HT1080 (cell line): ENCODE results near the gene CTPS1. TPM values are rescaled to one million over a fixed set of nuclear protein-coding genes. Genes with fewer than 3 reads are reported as not detected.
A peak's percentile ranks its signal among the peaks of the same experiment; 100 is the strongest.

Experiments
- DNase-seq: peaks from one replicate; pipeline ENCODE4 v3.0.0-alpha.2; 2015; ENCODE audit warnings: low read depth
- total RNA-seq: library from RNA; depleted of rRNA; stranded (reverse); fragments of >200 nt; shearing (Covaris generic); gene quantifications from 2 replicates; pipeline ENCODE4 v1.2.3, GENCODE V29; 2014

Gene CTPS1
- total RNA-seq, 1 experiment from 2014 or later = 71.4 TPM

DNA sequence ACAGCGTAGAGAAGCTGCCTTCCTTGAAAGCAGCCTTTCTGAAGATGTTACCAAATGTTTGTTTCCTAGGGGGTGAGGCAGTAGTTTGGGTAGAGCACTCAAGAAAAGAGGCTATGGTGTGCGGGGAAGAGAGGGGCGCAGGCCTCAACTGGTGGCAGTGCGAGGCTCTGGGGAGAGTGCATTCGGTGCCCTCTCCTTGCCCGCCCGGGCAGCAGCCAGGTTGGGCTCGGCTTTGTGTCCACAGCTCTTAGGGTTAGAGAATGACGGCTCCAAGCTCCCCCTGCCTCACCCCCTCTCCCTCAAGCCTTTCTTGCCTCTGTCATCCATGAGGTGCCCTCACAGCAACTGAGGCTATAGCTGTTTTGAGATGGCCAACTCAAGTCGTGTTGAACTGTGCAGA lies 42.9 kb downstream of the CTPS1 start:
- DNase-seq = no peak

DNA sequence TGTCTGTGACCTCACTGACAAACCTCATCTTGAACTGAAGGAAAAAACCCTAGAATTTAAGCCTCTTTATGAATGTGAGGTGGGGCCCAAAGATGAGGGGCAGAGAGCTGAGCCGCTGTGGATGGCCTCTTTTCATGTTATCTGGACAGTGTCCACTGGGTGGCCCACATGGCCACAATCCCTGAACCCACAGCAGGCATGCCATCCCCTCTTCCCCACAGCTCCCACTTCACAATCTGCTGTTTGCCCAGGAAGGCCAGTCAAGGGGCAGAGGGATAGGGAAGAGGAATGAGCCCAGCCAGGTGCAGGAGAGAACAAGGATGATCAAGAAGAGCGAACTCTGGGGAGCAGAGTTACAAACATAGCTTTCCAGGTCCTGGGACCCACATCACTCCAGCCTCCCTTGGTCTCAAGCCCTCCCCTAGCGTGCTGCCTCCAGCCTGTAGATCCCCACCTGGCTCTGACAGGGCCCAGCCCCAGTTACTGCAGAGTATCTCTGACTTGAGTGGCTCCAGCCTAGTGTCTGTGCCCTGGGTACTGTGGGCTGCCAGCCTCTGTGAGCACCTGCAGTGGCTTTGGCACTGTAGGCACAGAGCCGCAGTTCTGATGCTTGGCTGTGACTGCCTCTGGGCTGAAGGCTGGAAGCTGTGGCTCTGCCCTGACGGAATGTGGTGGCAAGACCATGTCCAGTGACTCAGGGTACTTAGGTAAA lies 43.9 kb downstream of the CTPS1 start:
- peak; percentile 45 for DNase-seq

DNA sequence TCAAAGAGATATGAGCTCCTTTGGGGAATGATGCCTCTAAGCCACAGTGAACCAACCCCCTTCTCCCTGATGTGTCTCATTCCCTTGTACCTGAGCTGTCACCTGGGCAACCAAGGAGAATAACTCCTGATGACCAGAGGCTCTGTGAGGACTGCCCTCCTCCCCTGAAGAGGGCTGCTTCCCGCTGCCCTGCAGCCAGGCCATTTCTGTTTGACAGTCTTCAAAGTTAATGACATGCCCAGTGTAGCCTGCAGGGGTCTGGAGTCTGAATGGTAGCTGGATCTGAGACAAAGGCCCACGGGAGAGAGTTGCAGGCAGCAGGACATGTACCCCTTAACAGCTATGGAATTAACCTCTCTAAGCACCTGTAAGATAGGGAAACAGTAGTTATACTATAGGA lies 45.5 kb downstream of the CTPS1 start:
- no peak for DNase-seq

DNA sequence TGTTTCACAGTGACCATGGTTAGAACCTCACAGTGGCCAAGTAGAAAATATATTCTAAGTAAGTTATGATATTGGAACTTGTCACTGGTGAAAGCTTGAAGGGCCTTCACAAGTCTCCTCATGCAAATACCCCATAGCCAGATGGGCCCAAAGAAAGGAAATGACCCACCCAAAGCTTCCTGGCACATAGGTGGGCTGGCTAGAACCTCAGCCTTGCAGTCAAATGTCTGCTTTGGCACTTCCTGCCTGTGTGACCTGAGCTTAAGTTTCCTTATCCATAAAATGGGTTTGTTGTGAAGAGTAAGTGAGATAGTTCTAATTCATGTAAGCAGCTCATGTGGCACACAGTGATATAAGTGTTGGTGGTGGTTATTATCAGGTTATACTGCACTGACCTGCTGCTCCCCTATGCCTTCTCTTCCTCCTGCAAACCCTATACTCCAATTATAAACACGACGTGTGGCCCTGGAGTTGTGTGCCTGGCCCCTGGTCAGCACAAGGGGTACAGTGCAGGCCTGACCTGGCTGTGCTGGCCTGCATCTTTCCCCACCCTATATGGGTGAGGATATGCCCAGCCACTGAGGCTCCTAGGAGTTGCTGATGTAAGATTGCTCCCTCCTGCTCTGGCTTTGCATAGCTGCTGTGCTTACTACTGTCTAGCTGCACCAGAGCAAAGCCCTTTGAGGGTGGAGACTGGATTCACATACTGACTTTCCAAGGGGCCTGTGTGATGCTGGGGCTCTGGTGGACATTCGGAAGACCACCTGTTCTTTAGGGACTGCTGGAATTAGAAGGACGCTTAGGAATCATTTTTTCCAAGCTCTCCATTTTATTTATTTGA lies 46.7 kb downstream of the CTPS1 start:
- DNase-seq = no peak

DNA sequence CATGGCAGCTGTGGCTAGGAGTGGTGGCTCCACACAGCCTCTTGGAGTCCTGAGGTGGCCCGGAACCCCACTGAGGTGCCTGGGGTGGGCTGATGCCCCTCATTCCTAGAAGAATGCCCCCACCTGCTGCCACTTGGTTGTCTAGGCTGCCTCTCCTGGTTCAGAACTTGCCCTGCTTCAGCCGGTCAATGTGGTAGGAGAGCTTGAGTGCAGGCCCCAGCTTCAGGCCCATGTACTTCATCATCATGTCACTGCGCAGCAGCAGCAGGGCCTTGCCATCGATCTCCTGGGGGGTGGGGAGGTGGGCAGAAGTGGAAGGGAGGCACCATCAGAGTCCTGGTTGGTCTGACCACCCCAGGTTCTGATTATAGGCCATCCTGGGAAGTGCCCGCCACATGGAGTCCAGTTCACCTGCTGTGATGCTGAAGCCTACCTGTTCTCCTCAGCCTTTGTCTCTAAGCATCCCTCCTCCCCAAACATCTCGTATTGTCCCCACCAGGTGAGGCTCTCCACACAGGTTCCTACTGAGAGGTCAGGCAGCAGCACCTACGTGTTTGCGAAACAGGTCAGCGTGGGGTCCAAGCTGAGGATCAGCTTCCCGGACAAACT lies 48.6 kb downstream of the CTPS1 start:
- DNase-seq = no peak

DNA sequence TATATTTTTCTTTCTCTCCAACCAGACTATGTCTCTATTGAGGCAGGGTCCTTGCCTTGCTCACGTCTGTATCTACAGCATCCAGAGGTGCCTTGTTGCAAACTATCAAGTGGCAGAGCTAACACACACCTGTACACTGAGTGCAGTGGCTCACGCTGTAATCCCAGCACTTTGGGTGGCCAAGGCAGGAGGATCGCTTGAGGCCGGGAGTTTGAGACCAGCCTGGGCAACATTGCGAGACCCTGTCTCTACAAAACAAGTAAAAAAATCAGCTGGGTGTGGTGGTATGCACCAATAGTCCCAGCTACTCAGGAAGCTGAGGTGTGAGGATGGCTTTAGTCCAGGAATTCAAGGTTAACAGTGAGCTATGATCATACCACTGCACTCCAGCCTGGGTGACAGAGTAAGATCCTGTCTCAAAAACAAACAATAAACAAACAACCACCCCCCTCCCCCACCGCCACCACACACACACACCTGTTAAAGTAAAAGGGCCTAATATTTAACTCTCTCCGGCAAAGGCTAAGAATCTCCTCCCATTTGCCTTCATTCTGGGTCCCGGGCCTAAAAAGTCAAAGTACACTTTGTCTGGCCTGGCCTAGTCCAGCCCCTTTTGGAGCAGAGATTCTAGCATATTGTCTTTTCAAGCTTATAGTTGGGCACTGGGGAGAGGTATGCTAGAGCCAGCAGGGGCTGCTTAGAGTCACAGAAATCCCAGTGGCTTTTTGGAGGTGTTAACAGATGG lies 51.5 kb downstream of the CTPS1 start:
- no peak for DNase-seq

DNA sequence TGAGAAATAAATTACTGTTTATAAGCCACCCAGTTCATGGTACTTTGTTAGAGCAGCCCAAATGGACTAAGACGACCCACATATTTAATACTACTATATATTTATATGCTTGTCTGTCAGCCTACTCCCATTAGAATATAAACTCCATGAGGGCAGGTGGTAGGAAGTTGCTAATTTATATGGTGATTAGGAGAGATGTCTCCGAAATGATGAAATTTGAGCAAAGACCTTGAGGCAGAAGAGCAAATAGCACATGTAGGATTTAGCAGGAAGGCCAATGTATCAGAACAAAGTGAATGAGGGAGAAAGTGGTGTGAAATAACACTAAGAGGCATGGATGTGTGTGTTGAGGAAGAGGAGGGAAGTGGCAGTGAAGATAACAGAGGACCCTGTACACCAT lies 52.7 kb downstream of the CTPS1 start:
- DNase-seq = no peak

DNA sequence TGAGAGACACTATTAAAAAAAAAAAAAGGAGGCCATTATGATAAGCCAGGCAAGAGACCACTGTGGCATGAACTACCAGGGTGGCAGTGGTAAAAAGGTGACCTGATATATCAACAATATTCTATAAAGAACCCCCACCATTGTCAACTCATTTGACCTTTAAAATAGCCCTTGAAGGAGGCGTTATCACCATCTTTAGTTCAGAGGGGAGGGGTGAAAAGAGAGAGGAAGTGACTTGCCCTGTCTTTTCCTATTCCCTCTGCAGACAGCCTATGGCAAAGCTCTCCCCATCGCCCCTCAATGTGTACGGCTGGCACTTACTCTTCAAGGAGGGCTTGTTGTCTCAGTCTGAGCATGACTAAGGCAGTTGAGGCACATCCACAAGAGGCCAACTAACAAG lies 53.8 kb downstream of the CTPS1 start:
- DNase-seq = no peak

DNA sequence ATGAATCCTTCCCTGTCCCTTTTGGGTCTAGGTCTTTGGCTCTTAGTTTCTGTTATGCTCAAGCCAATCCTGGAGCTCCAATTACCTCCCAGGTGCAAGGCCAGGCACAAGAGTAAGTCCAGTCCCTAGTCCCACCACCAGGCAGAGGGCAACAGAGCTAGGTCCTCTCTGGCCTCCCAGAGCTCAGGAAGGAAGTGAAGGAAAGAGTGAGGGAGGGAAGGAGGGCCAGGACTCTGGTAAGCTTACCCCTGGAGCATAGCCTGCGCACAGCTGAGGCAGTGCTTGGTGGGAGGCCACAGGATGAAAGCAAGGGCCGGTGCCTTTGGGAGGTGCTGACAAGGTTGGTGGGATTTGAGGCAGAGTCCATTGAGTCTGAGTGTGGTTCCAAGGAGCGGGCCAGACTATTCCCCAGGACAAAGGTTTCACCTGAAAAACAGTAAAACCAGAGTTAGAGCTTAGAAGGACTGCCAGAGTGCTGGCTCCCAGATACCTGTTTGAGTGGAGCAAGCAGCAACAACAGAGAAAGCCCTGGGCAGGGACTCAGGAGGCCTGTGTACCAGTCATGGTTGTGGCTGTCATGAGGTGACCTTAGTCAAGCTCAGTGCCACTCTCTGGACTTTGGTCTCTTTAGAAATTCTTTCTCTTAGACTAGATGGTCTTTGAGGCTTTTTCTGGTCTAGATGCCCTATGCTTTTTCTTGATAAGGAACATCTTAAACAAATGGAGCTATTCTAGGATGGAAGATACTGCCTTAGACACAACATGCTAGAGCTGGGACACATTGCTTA lies 57.8 kb downstream of the CTPS1 start:
- no peak for DNase-seq

DNA sequence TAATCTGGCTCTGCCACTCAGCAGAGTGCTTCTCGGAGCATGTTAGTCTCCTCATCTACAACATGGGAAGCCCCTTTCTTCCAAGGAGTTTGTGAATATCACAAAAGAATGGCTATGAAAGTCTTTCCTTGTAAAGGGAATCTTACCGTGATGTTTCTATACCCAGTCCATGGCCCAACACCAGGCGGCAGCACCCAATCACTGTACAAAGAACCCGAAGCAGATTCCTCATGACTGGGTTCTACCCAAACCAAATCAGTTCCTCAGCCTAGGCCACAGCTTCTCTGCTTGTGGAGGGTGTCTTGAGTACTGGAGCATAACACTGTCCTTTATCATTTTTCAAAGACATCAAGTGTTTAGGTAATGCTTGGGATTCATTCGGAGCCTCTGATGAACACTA lies 58.6 kb downstream of the CTPS1 start:
- no peak for DNase-seq

DNA sequence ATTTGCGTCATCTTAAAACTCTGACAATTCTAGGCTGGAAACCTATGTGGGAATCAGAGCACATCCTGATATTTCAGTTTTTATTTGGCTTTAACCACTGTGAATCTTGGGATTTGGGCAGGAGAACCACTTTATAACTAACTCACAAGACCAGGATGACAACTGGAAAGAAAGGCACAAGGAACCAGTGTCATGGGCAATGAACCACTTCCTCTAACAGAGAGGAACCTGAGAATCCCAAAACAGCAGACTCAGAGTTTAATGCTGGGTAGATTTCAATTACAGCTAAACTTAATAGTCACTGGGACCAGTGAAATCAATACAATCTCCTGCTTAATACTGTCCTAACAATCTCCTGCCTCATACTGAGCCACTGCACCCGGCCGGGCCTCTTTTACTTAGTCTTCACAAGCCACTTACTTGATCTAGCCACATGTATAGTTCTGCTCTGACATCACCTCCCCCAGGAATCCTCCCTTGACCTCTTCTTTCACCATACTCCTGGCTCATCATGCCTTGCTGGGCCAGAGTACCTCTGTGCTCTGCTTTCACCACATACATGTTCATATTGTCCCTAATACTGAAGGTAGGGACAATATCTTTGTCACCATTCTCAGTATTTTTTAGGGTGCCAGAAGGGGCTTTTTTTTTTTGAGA lies 62.2 kb downstream of the CTPS1 start:
- DNase-seq = no peak

DNA sequence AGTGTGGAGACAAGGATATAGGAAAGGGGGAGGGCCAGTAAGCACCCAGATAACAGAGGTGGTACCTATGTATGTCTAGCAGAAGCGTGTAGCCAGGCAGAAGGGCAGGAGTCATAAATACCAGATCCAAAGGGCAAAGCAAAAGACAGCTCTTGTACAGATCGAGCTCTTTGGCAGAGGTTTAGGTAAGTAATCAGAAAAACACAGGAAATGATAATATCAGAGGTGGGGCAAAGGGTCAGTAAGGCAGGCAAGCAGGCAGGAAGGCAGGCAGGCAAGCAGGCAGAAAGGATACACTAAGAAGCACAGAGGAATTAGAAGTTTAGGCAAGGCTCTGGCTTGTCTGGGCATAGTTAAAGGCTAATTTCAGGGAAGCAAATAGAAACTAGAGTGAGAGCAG lies 64.7 kb downstream of the CTPS1 start:
- DNase-seq = no peak

DNA sequence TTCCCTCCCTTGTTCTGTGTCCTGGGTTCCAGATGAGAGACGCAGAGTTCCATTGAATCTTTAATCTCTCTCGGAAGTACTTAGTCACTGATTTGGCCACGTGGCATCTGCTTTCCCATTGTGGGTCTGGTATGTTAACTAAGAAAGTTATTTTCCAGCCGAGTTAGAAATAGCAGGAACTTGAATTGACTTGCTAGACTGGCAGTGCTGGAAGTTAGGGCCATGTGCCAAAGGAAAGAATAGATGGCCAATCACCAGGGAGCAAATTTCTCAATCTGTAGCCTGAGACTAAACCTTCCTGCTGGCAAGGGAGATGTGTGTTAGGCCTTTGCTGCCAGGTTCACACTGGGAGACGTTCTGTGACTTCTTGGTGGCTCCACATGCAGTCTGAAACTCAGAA lies 66.2 kb downstream of the CTPS1 start:
- DNase-seq = no peak

DNA sequence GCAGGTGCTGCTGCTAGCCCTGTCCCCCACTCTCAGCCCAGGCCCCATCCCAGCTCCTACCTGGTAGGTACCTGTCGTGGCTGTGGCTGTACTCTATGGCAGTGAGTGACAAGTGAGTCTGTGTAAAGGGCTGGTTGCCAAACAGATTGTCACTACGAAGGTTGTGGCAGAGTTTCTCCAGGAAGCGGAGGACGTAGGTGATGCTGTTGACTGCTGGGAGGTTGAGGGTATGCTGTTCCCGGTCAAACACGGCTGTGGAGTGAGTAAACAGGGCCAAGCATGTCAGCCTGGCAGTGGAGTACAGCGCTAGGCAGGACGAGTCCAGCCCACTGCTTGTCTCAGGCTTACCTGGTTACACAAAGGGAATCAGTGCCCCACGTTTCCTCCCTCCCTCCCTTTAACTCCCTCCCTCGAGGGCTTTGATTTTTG lies 66.9 kb downstream of the CTPS1 start:
- no peak for DNase-seq

DNA sequence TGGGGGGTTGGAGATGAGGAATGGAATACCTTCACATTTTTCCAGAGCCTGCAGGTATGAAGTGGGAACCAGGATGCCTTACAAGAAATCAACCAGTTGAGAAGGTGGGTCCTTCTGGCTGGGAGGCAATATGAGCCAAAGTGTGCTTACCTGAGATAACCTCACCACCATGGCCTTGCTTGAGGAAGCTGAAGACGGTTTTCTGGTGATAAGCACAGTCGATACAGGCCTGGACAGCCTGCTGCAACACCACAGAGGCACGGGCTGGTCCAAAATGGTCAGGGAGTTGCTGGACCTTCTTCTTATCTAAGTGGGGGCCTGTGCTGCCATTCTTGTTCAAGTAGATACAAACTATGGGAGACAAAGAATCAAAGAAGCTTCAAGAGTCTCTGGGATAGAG lies 69.0 kb downstream of the CTPS1 start:
- DNase-seq = no peak

DNA sequence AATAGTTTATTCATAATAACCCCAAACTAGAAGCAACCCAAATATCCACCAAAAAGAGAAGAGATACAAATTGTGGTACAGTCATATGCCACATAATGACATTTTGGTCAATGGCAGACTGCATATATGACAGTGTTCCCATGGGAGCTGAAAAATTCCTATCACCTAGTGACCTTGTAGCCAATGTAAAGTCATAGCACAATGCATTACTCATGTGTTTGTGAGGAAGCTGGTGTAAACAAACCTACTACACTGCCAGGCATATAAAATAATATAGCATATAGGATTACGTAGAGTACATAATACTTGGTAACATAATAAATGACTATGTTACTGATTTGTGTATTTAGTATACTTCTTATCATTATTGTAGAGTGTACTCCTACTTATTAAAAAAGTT lies 71.5 kb downstream of the CTPS1 start:
- no peak for DNase-seq

DNA sequence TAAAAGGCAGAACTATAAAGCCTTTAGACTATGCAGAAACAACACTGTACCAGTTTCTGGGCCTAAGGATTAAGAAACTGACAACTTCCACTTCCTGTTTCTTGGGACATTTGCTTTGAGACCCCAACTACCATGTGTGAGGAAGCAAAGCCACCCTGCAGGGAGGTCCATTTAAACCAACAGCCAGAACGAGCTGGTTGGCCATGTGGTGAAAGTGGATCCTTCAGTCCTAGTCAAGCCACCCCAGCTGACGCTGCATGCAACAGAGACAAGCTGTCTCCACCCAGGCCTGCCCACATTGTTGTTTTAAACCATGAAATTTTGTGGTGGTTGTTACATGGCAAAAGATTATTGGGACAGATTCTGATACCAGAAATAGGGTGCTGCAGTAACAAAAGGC lies 73.8 kb downstream of the CTPS1 start:
- DNase-seq = no peak

DNA sequence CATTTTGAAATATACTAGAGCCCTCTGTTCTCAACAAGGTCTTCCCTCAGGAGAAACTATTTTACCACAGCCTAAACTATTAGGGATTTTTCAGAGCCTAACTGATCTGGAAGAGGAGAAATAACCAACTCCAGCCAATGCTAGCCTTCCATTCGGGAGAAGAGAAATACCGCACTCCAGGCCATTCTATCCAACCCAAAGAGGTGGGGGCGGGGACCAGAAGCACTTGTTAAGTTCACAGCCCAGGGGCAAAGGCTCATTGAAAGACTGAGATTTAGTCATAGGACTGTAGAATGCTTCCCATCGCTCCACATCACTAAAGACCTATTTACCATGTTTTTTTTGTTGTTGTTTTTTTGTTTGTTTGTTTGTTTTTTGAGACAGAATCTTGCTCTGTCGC lies 77.4 kb downstream of the CTPS1 start:
- no peak for DNase-seq
